ENCODE measurements around the gene ST8SIA2.

ST8SIA2 gene

DNA sequence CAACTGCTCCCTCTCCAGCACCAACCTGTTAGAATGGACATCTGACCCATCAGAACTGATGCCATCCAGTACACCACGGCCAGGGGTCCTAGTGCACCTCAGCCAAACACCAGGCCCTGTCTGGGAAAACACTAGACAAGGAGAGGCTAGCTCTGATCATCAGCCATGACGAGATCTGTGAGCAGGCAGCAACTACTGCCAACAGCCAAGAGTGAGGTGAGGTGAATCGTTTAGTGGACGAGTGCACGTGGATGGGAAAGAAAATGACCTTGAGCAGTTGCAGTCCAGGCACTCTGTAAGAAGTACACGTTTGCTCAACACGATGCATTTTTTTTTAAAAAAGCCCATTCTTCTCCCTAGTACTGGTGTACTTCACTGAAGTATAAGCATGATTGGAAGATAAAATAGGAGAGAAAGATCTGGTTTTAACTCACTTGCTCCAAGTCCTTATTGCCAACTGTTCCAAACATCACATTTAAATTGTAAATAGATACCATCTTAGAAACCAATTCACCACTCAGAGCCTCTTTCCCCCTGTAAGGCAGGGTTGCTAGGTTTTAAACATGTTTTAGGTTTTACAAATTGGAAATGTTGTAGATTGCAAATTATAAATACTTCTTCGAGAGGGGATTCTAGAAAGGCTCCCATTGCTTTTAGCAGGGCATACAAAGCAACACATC lies 5.7 kb downstream of the ST8SIA2 start:
- no peak for DNase-seq (ENCODE audit: low spot score)

DNA sequence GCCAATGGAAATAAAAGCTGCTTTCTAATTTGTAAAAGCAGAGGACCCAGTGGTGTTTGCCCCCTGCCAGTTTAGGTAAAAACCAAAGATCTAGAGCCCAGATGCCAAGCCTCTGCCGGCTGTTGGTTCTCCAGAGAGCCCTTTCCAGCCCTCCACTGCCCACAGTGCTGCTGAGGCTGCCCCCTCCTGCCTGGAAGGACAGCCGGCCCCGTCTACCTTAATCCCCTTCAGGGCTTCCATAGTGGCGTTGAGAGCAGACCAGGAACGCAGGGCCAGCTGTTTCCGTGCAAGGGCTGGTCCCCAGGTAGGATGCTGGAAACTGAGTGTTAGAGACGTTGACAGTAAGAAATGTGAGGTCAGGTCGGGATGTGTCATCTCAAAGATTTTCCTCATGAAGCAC lies 6.9 kb downstream of the ST8SIA2 start:
- no peak for DNase-seq (ENCODE audit: low spot score)

DNA sequence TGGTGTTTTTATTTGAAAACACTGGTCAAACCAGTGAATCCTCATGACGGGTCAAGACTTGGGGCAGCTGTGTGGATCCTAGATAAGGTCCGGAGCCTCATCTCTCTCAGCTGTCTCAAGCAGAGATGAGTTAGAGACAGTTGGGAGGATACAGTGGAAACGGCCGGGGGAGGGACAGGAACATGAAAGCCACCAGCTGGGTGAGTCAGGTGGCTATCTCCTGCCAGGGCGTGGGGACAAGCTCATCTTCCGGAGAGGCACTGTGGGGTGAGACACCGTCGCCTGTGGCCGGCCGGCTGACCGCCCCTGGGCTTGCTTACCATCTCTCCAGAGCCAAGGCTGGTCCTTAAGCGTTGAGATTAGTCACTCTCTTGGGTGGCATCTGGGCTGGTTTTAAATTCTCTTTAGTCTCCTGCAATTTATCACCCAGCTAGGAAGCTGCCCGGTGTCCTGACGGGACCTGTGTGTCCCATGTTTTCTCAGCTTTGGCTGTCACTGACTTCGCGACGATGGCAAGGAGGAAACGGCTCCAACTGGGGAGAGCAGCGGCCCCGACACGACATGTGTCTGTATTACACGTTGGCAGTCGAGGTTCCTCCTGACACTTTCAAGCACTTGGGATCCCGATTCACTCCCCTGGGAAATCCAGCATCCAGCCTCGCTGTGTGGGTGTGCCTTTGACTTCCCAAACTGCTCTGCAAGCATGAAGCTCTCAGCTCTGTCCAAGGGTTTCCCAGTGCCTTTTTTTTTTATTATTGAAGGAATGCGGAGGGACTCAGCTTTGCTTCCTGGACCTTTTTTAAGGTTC lies 7.5 kb downstream of the ST8SIA2 start:
- DNase-seq (ENCODE audit: low spot score): no peak

DNA sequence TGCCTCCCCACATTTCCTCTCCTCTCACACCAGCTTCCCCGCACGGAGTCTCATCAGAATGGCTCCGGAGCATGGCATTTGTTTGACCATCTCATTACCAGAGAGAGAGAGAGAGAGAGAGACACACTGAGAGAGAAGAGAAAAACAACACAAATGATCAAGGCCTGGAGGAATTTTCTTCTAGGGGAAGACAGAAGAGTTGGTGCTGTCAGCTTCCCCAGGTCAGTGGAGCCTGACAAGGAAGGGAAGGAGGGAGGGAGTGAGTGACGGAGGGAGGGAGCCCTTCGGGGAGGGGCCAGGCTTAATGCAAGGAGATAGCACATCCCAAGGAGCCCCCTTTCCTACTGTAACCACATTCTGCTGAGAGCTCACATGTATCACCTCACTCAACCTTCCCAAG lies 9.1 kb downstream of the ST8SIA2 start:
- no peak for DNase-seq (ENCODE audit: low spot score)

DNA sequence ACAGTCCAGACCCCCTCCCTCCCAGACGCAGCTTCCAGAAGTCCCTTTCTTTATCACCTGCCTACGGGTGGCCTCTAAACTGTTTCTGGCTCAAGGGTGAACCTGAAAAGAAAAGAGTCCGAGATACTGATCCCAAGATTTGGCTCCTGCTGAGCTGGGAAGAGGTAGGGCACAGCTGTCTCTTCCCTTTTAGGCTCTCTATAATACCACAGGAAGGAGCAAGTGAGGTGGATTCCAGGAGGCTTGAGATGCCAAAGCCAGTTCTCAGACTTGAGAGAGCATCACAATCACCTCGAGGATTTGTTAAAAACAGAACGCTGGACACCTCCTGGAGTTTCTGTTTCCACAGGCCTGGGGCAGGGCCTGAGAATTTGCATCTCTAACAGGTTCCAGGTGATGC lies 12.3 kb downstream of the ST8SIA2 start:
- no peak for DNase-seq (ENCODE audit: low spot score)

DNA sequence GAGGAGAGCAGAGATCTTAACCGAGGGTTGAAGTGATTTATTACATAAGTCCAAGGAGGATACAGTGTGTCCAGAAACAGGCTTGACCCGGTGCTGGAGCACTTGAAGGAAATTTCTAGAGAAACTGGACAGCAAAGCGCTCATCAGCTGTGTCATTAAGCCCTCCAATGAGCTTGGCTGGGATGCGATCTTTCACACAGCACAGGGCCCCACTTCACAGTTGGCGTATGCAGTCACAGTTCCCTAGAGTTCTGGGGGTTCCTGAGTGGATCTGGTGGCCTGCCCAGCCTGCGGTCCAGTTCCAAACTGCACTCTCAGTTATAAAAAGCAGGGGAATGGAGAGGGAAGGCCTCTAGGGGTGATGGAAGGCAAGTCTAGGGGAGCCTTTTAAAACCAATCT lies 13.6 kb downstream of the ST8SIA2 start:
- no peak for DNase-seq (ENCODE audit: low spot score)

DNA sequence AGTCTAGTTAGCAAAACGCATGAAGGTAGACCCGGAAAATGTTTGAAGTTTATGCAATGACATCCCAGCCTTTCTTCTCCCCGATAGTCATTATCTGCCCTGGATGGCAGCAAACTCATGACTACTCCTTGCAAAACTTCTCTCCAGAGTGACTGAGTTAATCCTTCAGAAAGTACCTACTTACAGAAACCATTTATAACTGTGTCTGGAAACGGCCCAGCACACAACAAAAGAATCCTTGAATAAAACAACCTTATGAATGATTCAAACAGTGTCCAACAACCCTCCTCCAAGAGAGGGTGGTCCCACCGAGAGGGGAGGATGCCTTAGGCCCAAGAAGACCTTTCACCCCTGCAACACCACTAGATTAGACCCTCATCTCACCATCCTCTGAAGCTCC lies 14.2 kb downstream of the ST8SIA2 start:
- DNase-seq (ENCODE audit: low spot score): no peak

DNA sequence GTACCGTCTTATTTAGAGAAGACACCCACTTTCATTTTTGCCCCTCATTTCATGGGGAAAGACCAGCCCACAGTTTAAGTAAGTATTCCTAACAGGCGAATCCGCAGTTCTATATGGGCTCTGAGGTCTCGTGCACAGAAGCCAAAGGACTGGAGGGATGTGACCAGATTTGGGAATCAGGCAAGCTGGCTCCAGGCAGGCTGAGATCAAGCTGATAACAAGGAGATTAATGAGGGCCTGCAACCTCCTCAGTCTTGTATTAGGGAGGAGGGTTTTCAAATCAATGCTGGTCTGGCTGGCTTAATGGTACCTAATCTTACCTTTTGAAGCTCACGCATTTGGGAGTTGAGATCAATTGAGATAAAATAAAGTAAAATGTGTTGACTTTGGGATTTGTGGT lies 15.3 kb downstream of the ST8SIA2 start:
- no peak for DNase-seq (ENCODE audit: low spot score)

DNA sequence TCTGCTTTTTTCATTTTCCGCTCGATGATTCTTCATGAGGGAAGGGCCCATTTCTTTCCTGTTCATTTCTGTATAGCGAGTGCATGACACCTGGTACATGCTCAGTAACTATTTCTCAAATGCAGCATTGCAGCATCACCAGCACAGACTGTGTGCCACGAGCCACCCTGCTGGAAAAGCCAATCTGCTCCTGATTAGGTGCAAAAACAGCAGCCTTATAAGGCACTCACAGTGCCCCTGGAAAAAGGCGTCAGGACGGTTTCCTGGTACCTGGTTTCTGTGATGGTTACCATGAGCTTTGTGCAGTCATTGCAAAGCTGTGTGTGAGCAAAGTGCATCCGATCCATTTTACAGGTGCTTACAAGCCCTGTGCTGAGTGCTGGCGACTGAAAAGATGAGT lies 15.8 kb downstream of the ST8SIA2 start:
- no peak for DNase-seq (ENCODE audit: low spot score)

DNA sequence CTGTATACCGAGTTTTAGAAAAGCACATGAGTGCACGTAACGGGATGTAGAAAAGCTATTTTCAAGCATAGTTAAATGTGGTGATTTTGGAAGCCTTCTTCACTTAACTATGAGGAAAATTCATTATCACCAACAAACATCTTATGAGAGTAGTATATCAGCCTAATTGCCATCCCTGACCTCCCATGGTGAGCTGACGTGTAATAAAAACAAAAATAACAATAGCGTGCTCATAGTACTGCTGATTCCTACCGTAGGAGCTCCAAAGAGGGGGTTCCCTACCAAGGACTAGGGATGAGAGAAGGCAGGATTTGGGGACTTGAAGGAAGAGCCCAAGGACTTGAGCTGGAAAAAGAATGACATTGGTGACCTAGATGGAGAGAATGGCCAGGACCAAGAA lies 16.9 kb downstream of the ST8SIA2 start:
- no peak for DNase-seq (ENCODE audit: low spot score)

DNA sequence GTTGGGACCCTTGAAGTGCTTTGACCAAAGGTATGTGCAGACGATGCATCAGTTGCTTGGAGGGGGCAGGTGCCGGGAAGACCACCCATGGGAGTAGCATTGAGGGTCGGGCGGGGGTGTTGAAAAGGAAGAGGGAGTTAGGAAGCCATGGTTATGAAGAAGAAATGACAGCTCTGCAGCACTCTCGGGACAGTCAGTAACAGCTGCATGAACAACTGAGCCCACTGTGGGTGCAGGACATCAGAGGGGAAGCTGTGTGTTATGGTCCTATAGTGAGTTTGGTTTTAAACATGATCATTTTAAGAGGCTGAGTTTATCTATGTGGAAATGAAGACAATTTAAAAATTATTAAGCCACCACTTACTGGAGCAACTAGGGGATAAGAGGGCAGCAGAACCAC lies 17.6 kb downstream of the ST8SIA2 start:
- DNase-seq (ENCODE audit: low spot score): no peak

DNA sequence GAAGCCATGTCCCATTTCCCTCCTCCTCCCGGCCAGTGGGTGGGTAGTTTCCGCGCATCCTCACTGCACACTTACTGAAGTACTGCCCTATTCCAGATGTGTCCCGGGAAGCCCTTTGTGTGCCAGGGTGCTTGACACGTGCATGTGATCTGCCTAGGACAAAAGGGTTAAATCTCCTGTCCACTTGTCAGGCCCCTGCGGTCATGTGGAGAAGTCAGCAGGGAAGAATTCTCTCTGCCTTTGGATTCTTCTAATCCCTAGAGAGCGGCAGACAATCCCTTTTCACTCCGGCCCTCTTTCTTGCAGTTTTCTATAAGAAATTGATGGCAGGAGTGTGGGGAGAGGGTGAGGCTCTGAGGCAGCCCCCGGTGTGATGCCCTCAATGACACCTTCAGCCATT lies 19.8 kb downstream of the ST8SIA2 start:
- DNase-seq (ENCODE audit: low spot score): no peak

DNA sequence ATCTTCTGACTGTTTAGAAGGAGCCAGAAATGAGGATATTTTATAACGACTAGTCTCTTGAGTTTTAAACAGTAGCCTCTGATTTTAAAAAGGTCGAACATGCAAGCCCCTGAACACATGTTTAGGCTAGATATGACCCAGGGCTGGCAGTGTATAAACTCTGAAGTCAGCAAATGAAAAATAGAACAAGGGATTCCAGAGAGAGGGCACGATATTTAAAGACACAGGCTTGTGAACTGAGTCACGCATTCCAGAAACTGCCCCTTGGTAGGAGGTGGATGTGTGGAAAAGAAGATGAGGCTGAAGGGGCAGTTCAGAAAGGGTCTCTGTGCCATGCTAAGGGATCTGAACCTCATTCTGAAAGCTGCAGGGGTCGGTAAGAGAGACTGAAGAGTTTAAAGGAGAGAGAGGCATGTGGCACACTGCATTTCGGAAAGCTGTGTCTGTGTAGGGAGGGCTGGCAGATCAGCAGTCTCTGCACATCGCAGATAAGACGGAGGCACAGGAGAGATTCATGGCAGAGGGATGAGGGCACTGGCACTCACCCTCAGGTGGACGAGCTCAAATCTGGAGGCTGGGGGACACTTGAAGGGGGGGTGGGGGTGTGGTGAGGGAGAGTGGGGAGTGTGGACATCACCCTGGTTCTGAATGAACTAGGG lies 22.1 kb downstream of the ST8SIA2 start:
- DNase-seq (ENCODE audit: low spot score): no peak

DNA sequence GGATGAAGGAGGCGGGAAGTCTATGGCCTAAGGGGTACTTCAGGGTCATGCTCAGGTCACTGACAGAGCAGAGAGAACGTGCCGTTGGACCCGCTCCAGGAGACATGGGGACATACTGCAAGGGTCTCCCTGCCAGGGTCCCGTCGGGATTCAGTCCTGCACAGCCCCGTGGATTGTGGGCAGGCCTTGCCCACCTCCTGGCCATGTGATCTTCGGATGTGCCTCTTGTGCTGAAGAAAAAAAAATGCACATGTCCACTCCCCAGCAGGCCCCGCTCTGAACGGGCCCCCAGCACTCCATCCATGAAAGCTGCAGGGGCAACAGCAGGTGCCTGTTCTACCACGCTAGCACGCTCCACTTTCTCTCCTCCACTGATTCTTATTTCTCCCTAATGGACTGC lies 22.9 kb downstream of the ST8SIA2 start:
- no peak for DNase-seq (ENCODE audit: low spot score)

DNA sequence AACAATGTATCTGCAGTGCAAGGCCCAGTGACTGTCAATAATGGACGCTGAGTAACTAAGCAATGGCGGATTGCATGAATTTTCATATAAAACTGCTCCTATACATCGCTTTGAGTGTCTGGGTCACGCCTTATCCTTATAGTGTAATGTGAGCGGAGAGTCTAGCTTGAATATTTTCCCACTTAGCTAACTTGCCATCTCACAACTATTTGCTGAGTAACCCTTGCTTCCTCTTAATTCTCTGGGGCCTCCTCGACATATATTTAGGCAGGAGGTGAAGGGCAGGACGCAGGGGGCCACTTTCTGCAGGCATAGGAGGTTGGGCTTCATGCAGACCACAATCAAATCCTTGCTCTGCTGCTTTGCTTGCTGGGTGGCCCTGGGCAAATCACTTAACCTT lies 24.0 kb downstream of the ST8SIA2 start:
- DNase-seq (ENCODE audit: low spot score): no peak

DNA sequence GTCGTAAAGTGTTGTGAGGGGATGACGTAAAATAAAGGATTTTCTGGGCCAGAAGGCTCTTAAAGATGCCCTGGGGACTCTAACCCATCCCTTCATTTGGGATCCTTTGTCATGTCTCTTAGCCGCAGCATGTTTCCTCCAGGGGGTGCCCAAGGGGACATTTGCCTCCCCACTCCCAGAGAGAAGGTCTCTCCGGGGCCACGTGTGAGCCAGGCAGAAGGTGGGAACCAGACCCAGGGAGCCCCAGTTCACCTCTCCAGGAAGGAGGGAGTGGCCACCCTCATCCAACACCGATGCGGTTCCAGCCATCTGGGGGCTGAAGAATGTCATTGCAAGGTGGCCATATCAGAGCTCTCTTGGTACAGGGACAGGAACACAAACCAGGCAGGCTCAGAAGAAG lies 25.2 kb downstream of the ST8SIA2 start:
- no peak for DNase-seq (ENCODE audit: low spot score)

DNA sequence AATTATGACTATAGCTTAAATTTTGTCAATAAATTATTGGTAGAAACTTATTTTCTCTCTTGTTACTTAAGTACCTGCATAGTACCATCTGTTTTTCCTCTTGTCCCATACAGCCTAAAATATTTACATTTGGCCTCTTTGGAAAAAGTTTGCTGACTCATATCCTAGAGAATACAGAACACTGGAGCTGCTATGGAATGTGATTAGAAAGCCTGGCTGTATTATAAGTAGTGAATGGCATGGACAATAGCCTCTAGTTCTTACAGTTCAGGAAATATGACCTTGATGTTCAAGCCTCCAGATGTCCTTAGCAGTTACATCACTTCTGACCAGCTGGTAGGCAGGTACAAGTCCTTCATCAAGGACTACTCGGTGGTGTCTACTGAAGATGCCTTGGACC lies 28.3 kb downstream of the ST8SIA2 start:
- DNase-seq (ENCODE audit: low spot score): no peak

DNA sequence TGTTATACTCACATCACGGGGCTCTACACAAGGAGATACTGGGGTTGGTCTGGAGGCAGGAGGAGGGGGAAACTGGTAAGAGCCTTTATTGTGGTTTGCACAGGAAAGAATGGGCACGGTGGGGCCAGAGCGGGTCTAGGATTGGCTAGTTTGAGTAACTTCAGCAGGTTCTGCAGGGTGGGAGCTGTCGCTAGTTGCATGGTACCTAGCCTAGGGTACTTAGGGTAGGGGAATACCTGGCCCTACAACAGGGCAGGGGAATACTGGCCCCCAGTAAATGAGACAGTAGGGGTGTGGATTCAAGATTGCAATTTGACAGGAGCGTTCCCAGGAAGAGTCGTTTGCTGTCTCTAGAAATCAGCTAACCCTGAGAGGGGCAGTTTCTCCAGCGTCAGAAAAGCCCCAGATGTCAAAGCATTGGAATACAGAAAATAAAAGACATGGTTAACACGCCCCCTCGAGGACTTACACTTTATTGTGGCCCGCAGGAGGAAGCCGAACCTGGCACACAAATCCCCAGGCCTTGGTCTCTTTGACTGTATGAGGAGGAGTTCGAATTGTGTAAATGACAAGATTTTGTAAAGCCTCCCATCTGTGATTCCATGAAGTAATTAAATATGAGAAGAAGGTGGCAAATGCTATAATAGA lies 32.0 kb downstream of the ST8SIA2 start:
- no peak for DNase-seq (ENCODE audit: low spot score)

DNA sequence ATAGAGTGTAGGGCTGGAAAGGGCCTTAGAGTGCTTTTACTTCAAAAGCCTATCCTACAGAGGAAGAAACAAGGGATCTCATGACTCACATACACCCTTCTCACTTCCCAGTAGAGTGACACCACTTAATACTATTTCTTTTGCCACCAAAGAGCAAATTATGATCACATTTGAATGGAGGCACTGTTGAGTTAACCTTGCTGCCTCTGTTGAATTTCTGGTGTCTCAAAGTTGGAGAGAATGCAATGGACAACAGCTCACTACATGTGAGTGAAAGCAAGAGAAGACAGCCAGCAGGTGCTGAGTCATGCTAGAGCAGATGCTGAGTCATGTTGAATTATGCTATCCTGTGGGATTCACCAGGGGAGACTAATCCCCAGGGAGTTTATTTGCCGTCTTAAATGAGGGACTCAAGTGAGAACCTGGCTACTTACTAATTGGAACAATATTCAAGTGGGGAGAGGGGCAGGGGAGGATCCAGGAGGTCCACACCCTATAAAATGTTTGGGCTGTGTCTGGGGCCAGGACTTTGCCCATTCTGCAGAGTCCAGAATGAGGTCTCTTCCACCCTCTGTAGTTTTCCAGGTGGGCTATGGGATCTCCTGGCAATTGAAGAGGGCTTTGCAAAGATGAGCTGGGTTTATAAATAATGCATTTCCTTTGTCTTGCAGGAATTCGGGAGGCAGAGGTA lies 35.8 kb downstream of the ST8SIA2 start:
- DNase-seq (ENCODE audit: low spot score): no peak

DNA sequence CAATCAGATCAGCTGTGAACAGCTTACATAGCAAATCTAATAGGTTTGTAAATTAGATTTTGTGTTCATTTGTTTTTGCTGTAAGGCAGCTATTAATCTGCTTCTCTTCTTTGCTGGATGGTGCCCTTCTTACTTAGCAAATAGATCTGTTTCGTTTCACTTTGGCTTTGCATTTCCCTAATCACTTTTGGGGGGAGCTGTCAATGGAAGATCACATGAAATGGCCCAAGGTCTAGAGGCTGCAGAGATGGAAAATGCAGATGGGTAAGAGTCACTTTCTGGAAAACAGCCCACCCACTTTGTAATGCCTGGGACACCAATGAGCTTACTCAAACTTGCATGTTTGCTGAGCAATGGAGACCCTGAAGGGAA lies 36.4 kb downstream of the ST8SIA2 start:
- DNase-seq (ENCODE audit: low spot score): no peak

DNA sequence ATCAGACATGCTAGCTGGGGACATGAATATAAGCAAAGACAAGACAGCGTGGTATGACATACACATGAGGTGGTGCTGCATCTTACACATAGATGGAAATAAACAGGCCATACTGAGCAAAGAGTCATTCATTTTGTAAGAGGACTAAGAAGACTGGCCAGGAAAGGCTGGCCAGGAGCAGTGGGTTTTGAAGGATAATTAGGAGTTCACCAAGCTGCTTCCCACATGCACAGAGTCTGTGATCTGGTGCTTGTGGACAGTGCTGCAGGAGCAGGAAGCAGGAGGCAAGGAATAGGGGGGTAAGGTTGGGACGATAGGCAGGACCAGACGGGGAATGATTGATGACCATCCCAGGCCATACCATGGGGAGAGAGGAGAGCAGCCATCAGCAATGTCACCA lies 41.5 kb downstream of the ST8SIA2 start:
- DNase-seq (ENCODE audit: low spot score): no peak

DNA sequence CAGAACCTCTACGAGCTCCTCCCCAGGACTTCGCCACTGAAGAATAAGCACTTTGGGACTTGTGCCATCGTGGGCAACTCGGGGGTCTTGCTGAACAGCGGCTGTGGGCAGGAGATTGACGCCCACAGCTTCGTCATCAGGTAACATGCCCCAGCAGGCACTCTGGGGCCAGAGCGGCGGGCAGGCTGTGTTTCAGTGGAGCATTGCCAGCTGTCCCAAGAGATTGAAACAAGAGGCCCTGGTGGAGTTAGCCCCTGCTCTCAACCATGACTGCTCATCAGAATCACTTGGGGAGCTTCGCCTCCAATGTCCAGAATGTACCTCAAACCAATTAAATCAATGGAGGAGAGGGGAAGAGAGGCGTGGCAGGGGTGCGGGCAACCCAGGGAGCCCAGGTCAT lies 44.8 kb downstream of the ST8SIA2 start:
- no peak for DNase-seq (ENCODE audit: low spot score)

All from germinal center (tissue), 1 donor.